Rectal smooth muscle tissue (tissue), 1 donor: Measurements from ENCODE around the gene CTDP1.

Experiments used
- H3K27ac ChIP-seq: one replicate; pipeline ENCODE4 v1.7.0; 2013; ENCODE audit warnings: low read depth, low read length, inconsistent platforms
- H3K27me3 ChIP-seq: one replicate; pipeline ENCODE4 v1.7.0; 2013; ENCODE audit warnings: low read length; ENCODE audit not compliant: control insufficient read depth, insufficient read depth
- H3K36me3 ChIP-seq: one replicate; pipeline ENCODE4 v1.7.0; 2013; ENCODE audit warnings: low read length; ENCODE audit not compliant: control insufficient read depth, insufficient read depth
- H3K4me1 ChIP-seq: one replicate; pipeline ENCODE4 v1.7.0; 2013; ENCODE audit warnings: low read length; ENCODE audit not compliant: control insufficient read depth, insufficient read depth
- H3K4me3 ChIP-seq: one replicate; pipeline ENCODE4 v1.7.0; 2013; ENCODE audit warnings: low read length
- H3K9ac ChIP-seq: one replicate; pipeline ENCODE4 v1.7.0; 2013; ENCODE audit warnings: low read length

Gene CTDP1

DNA sequence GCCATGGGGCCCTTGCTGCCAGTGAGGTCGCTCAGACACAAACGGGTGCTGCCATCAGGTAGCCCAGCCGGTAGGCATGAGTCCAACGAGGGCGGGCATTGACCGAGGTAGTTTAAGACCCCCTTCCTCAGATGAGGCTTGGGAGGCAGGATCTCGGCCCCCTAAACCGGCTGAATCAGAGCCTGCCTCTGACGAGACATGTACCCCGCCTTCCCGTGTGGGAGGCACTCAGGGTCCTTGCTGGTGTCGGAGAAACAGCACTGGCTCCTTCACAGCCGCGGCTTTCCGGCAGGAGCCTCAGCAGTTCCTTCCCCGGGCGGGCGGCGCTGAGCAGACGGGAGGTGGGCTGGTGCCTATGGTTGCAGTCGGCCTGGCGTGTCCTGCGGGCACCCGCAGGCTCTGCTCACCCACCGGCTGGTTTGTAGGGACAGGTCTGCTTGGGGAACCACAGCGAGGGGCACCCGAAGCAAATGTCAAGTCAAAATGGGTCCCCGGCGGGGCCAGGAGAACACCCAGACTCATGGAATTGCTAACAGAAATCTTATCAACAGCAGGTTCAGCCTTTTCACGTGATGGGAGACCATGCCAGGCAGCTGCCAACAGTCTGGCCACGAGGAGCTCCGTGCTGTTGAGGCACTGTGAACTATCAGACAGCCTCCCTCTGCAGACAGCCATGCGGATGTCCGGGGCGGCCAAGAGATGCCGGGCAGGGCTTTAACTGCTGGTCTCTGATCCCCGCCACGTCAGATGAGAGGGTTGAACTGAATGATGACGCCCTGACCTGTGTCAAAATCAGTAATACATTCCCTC, 121.0 kb downstream of the CTDP1 start:
- peaks cover 22% of the 10 kb centered on the region for H3K27me3 ChIP-seq
- H3K4me1 ChIP-seq: no peaks in the 10 kb centered on the region
- H3K27ac ChIP-seq: no peak overlapping the region
- no peaks in the 10 kb centered on the region for H3K36me3 ChIP-seq
- H3K4me3 ChIP-seq: no peak overlapping the region
- H3K9ac ChIP-seq: no peak overlapping the region

GRCh38 chr18:79801217-79801616, 121.6 kb downstream of the CTDP1 start:
- peaks cover 22% of the 10 kb centered on the region for H3K27me3 ChIP-seq
- no peaks in the 10 kb centered on the region for H3K36me3 ChIP-seq
- no peak overlapping the region for H3K27ac ChIP-seq
- no peaks in the 10 kb centered on the region for H3K4me1 ChIP-seq
- H3K9ac ChIP-seq: no peak overlapping the region
- no peak overlapping the region for H3K4me3 ChIP-seq

DNA sequence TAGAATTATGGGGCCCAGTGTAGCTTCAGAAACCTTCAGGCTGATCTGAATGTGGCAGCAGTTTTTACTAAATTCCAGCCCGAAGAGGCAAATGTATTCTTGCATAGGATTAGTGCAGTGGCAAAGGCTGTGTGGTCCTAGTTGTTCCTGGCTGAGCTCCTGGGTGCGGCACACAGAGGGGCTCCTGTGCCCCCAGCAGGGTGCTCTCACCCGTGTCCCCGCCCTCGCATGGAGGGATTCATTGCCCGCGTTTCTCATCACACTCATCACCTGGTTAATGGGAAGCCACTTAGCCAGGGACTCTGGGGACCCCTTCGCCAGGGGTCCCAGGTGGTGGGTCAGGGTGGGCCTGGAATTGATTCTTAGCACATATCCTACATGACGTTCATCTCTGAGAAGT, 122.0 kb downstream of the CTDP1 start:
- Histone ChIP-seq H3K4me3 (no peak overlapping the region), H3K27ac (no peak overlapping the region), H3K36me3 (no peaks in the 10 kb centered on the region), H3K9ac (no peak overlapping the region), H3K27me3 (peaks cover 18% of the 10 kb centered on the region), H3K4me1 (no peaks in the 10 kb centered on the region)

DNA sequence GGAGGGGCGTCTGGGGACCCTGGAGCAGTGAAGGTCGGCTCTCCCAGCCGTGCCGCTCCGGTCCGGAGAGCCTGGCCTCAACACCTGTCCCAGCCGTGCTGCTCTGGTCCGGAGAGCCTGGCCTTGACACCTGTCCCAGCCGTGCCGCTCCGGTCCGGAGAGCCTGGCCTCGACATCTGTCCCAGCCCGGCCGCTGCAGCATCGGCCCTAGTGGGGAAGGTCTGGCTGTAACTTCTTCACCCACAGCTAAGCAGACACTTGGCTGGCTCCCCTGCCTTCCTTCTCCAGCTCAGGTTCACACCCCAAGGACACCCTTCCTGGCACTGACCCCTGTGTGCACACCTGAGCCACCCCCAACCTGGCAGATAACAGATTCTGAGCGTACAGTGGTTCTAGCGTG, 122.7 kb downstream of the CTDP1 start:
- Histone ChIP-seq H3K4me1 (no peaks in the 10 kb centered on the region), H3K36me3 (no peaks in the 10 kb centered on the region), H3K27me3 (peaks cover 12% of the 10 kb centered on the region), H3K27ac (no peak overlapping the region), H3K4me3 (no peak overlapping the region), H3K9ac (no peak overlapping the region)

- Histone ChIP-seq H3K4me1 (no peaks in the 10 kb centered on the region), H3K9ac (no peak overlapping the region), H3K27ac (no peak overlapping the region), H3K4me3 (no peak overlapping the region), H3K36me3 (no peaks in the 10 kb centered on the region), H3K27me3 (peaks cover 10% of the 10 kb centered on the region)
Observed at GRCh38 chr18:79803611-79804051, 124.0 kb downstream of the CTDP1 start.
